Measurements from ENCODE around the gene CARD19.

GRCh38 chr9:93049491-93049890 is 46.5 kb upstream of the CARD19 start:
- TF ChIP-seq CTCF (IDR thresholded peaks at IDR 0.05) (no peak), POLR2A (IDR thresholded peaks at IDR 0.05) (no peak)
